Activated CD4-positive, CD25-positive, alpha-beta regulatory T cell treated with anti-CD3 and anti-CD28 coated beads, Interleukin-2, amount 50 U/mL, for 72 hours (primary cell): Measurements from ENCODE around the gene PLPP3.

ENCODE experiments used
- DNase-seq: peaks from one replicate; pipeline ENCODE4 v3.0.0; 2021

The PLPP3 gene

GRCh38 chr1:56456435-56457101 lies 122.8 kb downstream of the PLPP3 start:
- no peak for DNase-seq

- no peak for DNase-seq
Observed at GRCh38 chr1:56453417-56454078, 125.8 kb downstream of the PLPP3 start.

- no peak for DNase-seq
Observed at GRCh38 chr1:56453016-56453415, 126.3 kb downstream of the PLPP3 start.

DNA sequence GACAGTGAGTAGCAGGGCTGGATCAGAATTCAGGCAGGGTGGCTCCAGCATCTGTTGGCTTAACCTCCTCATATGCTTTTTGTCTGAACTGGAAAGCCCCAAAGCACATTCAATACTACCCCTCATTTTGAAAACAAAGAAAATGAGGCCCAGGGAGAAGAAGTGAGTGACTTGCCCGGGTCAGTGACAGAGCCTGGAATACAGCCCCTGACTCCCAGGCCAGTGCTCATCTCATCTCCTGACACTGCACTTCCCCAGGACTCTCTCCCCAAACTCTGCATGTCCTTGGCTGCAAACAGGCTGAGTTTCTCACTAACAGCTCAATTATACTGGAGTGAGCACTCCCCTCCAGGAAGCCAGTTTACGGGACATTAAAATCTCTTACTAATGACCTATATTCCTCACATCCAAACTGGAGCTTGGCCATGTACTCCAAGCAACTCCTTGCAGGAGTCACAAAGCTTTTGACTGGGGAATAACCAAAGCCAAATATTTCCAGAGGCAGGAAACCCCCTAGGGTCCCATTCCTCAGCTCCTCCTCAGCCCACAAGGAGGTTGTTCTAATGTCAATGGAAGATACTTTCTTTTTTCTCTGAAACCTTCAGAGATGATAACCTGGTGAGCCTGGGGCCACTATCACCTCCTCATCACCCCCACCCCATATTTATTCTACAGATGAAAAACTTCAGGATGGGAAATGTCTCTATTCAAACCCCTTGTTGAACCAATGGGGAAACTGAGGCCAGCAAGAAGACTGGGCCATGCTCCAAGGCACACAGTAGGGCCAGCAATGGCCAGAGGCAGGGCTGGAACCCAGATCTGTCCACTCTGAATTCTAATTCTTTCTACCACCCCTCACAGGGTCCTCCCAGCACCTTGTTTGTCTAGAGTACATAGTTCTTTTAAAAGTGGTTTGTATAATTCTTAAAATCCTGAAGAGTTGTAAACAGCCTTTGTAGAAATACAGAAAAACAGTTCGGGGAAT lies 127.0 kb downstream of the PLPP3 start:
- no peak for DNase-seq

DNA sequence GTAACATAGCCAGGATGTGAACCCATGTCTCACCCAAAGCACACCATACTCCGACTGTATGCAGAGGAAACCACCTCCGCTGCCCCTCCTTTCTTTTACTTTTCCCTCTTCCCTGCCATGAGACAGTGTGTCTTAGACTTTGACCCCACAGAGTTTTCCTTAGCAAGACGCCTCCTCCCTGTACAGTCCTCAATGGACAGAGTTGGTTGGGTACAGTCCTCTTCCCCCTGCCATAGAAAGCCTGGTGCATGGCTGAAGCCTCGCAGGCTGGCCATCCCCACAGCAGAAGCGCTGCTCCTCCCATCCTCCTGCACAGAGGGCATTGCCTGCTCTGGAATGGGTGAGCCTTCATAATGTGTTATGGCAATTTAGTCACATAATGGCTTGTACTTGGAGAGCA lies 127.9 kb downstream of the PLPP3 start:
- no peak for DNase-seq

- DNase-seq: no peak
Observed at GRCh38 chr1:56450004-56450666, 129.2 kb downstream of the PLPP3 start.

- no peak for DNase-seq
Observed at GRCh38 chr1:56448529-56449300, 130.6 kb downstream of the PLPP3 start.

DNA sequence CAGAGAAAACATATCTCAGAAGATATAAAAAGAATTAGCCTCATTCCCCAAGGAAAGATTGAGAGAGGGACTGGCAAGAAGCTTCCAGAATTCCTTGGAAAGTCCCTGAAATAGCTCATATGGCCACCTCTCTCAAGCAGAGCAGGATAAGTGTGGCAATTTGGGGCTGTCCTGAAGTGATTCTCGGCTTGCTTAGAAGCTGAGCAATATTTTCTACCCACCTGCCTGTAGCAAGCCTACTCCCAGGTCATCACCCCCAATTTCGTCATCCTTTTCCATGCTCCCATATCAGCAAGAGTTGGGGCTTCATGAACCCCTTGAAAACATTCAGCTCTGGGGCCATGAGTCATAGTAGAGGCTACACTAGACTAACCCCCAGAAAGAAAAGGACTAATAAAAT lies 131.5 kb downstream of the PLPP3 start:
- no peak for DNase-seq

DNA sequence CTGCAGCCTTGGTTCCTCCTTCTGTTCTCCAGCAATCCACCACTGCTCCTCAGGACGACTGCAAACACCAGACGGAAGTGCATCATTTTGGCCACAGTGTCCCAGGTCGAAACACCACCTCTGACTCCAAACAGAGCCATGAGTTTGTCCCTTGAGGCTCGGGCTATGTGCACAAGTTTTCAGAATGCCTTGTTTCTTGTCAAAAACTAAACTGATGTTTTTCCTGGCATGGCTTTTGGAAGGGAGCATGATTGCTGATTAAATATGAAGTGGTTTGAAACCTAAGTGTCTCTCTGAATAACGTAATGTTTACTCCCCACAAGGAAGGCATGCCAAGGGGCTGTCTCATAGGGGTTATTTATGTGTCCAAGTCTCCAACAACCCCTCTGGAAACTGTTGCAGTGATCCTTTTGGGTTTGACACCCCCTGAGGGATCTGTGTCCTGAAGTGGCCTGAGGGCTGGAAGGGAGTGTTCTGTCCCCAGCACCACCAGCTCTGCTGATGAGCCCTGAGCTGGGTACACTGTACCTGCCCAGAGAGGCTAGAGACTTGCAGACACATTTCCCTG lies 132.7 kb downstream of the PLPP3 start:
- DNase-seq: no peak

GRCh38 chr1:56444960-56445646 lies 134.3 kb downstream of the PLPP3 start:
- no peak for DNase-seq
